HEK293 (cell line): ENCODE measurements around the gene FAM47A.

Experiments used
- CTCF ChIA-PET: fragments of 350-600 bp; formaldehyde crosslinking; extraction: SDS; loops from one replicate; lab custom pipeline; 2021; ENCODE audit warnings: antibody characterized with exemption; lab: Yijun Ruan, JAX
- POLR2A ChIA-PET: fragments of 300-600 bp; formaldehyde crosslinking; extraction: SDS; loops from one replicate; lab custom pipeline; 2020; ENCODE audit warnings: antibody characterized with exemption, inconsistent platforms; lab: Yijun Ruan, JAX
- H3K27ac ChIP-seq: fragments of 200-500 bp; sonication (Bioruptor generic); 2 replicates; pipeline ENCODE4 v1.5.1; 2014; ENCODE audit warnings: low read depth, low read length, control low read depth, inconsistent platforms; ENCODE audit errors: extremely low read depth
- H3K36me3 ChIP-seq, 2 experiments: fragments of 200-500 bp in 1 of 2; sonication (Bioruptor generic) in 1 of 2; 1 replicate in 1 of 2; 2 replicates in 1 of 2; pipeline ENCODE4 v1.5.1; 2014 to 2017; ENCODE audit warnings: inconsistent platforms in 2 of 2, low read length in 2 of 2; ENCODE audit not compliant: control insufficient read depth in 2 of 2, insufficient read depth in 1 of 2
- H3K4me1 ChIP-seq: fragments of 200-500 bp; sonication (Bioruptor generic); 2 replicates; pipeline ENCODE4 v1.5.1; 2014; ENCODE audit warnings: mild to moderate bottlenecking, low read length, inconsistent platforms; ENCODE audit not compliant: control insufficient read depth, insufficient read depth
- H3K4me3 ChIP-seq: 2 replicates; pipeline ENCODE4 v1.5.1; 2011; ENCODE audit warnings: low read depth, mild to moderate bottlenecking, control low read depth, low read length, moderate library complexity
- H3K9me3 ChIP-seq: fragments of 200-500 bp; sonication (Bioruptor generic); 2 replicates; pipeline ENCODE4 v1.5.1; 2014; ENCODE audit warnings: low read depth, low read length, inconsistent platforms; ENCODE audit not compliant: control insufficient read depth, insufficient read depth
- GLI4 ChIP-seq: fragments of 450-650 bp; formaldehyde crosslinking; IDR thresholded peaks from 2 replicates; pipeline ENCODE4 v1.5.1; 2016; ENCODE audit warnings: missing biosample characterization, missing genetic modification characterization
- HOXC10 ChIP-seq: sonication (generic); formaldehyde crosslinking; IDR thresholded peaks from 2 replicates; pipeline ENCODE4 v1.8.1; 2023; ENCODE audit warnings: mild to moderate bottlenecking, missing genetic modification reagents
- KLF1 ChIP-seq: fragments of 450-650 bp; formaldehyde crosslinking; IDR thresholded peaks from 2 replicates; pipeline ENCODE4 v1.5.1; 2016; ENCODE audit warnings: missing biosample characterization, missing genetic modification characterization
- KLF7 ChIP-seq: fragments of 450-650 bp; formaldehyde crosslinking; IDR thresholded peaks from 2 replicates; pipeline ENCODE4 v1.5.1; 2016; ENCODE audit warnings: missing biosample characterization, missing genetic modification characterization, borderline replicate concordance
- SP2 ChIP-seq: fragments of 450-650 bp; formaldehyde crosslinking; IDR thresholded peaks from 2 replicates; pipeline ENCODE4 v1.5.1; 2016; ENCODE audit warnings: missing biosample characterization, missing genetic modification characterization
- SP3 ChIP-seq: fragments of 450-650 bp; formaldehyde crosslinking; IDR thresholded peaks from 2 replicates; pipeline ENCODE4 v1.5.1; 2016; ENCODE audit warnings: missing biosample characterization, missing genetic modification characterization
- WT1 ChIP-seq: fragments of 450-650 bp; formaldehyde crosslinking; IDR thresholded peaks from 2 replicates; pipeline ENCODE4 v1.5.1; 2016; ENCODE audit warnings: missing biosample characterization, missing genetic modification characterization
- ZBTB11 ChIP-seq: fragments of 450-650 bp; formaldehyde crosslinking; conservative IDR thresholded peaks from 2 replicates; pipeline ENCODE4 v1.5.1; 2016; ENCODE audit warnings: low read depth, missing biosample characterization, missing genetic modification characterization
- ZBTB48 ChIP-seq: fragments of 450-650 bp; formaldehyde crosslinking; IDR thresholded peaks from 2 replicates; pipeline ENCODE4 v1.5.1; 2016; ENCODE audit warnings: missing biosample characterization, missing genetic modification characterization
- ZNF140 ChIP-seq: fragments of 450-650 bp; formaldehyde crosslinking; IDR thresholded peaks from 2 replicates; pipeline ENCODE4 v1.5.1; 2016; ENCODE audit warnings: missing biosample characterization, missing genetic modification characterization
- ZNF148 ChIP-seq: fragments of 450-650 bp; formaldehyde crosslinking; IDR thresholded peaks from 2 replicates; pipeline ENCODE4 v1.5.0; 2017; ENCODE audit warnings: missing biosample characterization, missing genetic modification characterization, borderline replicate concordance
- ZNF157 ChIP-seq: fragments of 450-650 bp; formaldehyde crosslinking; IDR thresholded peaks from 2 replicates; pipeline ENCODE4 v1.5.1; 2016; ENCODE audit warnings: missing biosample characterization, missing genetic modification characterization
- ZNF16 ChIP-seq: fragments of 450-650 bp; formaldehyde crosslinking; IDR thresholded peaks from 2 replicates; pipeline ENCODE4 v1.5.1; 2016; ENCODE audit warnings: low read depth, missing biosample characterization, missing genetic modification characterization
- ZNF223 ChIP-seq: fragments of 450-650 bp; formaldehyde crosslinking; IDR thresholded peaks from 2 replicates; pipeline ENCODE4 v1.5.1; 2016; ENCODE audit warnings: missing biosample characterization, missing genetic modification characterization
- ZNF398 ChIP-seq: fragments of 450-650 bp; formaldehyde crosslinking; IDR thresholded peaks from 2 replicates; pipeline ENCODE4 v1.5.1; 2017; ENCODE audit warnings: missing biosample characterization, missing genetic modification characterization
- ZNF544 ChIP-seq: fragments of 450-650 bp; formaldehyde crosslinking; IDR thresholded peaks from 2 replicates; pipeline ENCODE4 v1.5.0; 2017; ENCODE audit warnings: missing biosample characterization, missing genetic modification characterization
- ZNF555 ChIP-seq: fragments of 450-650 bp; formaldehyde crosslinking; conservative IDR thresholded peaks from 2 replicates; pipeline ENCODE4 v1.5.1; 2017; ENCODE audit warnings: missing biosample characterization, mild to moderate bottlenecking, missing genetic modification characterization, inconsistent platforms
- ZNF658 ChIP-seq: fragments of 450-650 bp; formaldehyde crosslinking; IDR thresholded peaks from 2 replicates; pipeline ENCODE4; 2016; ENCODE audit warnings: missing biosample characterization, missing genetic modification characterization
- ZNF677 ChIP-seq: fragments of 450-650 bp; IDR thresholded peaks from 2 replicates; pipeline ENCODE4 v1.5.0; 2018; ENCODE audit warnings: missing biosample characterization, mild to moderate bottlenecking, missing genetic modification characterization, moderate library complexity

Gene FAM47A

GRCh38 chrX:34126011-34126410 lies 6.1 kb downstream of the FAM47A start:
- no peak overlapping the region for H3K27ac ChIP-seq
- no peak overlapping the region for H3K4me3 ChIP-seq
- POLR2A ChIA-PET: no interaction called here
- H3K36me3 ChIP-seq: no peaks in the 10 kb centered on the region
- TF ChIP-seq ZNF398 (tag by site-specific recombination) (no peak), ZBTB48 (no peak), KLF7 (tag by site-specific recombination) (no peak), ZNF555 (tag by site-specific recombination) (no peak), ZNF677 (tag by site-specific recombination) (no peak), ZBTB11 (tag by site-specific recombination) (no peak), KLF1 (tag by site-specific recombination) (no peak), GLI4 (no peak), ZNF157 (tag by site-specific recombination) (no peak), ZNF223 (no peak), WT1 (tag by site-specific recombination) (no peak), ZNF544 (tag by site-specific recombination) (no peak)
- CTCF ChIA-PET: no interaction called here
- no peaks in the 10 kb centered on the region for H3K4me1 ChIP-seq
- H3K9me3 ChIP-seq: peaks cover 2% of the 10 kb centered on the region

- no peak overlapping the region for H3K4me3 ChIP-seq
- no peak overlapping the region for H3K27ac ChIP-seq
- TF ChIP-seq ZNF140 (tag by site-specific recombination) (no peak), ZNF658 (no peak), SP2 (tag by site-specific recombination) (no peak), ZNF16 (tag by site-specific recombination) (no peak), SP3 (tag by site-specific recombination) (no peak), ZNF148 (tag by site-specific recombination) (no peak), HOXC10 (CRISPR knock-in tag) (no peak)
- H3K4me1 ChIP-seq: no peaks in the 10 kb centered on the region
- CTCF ChIA-PET: no interaction called here
- peaks cover 2% of the 10 kb centered on the region for H3K9me3 ChIP-seq
- POLR2A ChIA-PET: no interaction called here
- no peaks in the 10 kb centered on the region for H3K36me3 ChIP-seq
Measured at GRCh38 chrX:34119122-34119521, 13.0 kb downstream of the FAM47A start.
